ENCODE results near the gene GATA6.

GRCh38 chr18:22185273-22185672, 15.9 kb downstream of the GATA6 start:
- TF ChIP-seq POLR2A (IDR thresholded peaks at IDR 0.05) (no peak), CTCF (IDR thresholded peaks at IDR 0.05) (peak in 4 of 7 experiments; percentile 13 to 30 (median 26))

All from body of pancreas (tissue), 4 donors.